ENCODE results near the gene TREML1. TPM values are rescaled to one million over a fixed set of nuclear protein-coding genes. Genes with fewer than 3 reads are reported as not detected.

TREML1 gene
- total and polyA plus RNA-seq, 9 of the 15 experiments (the other 6 are each of a cell fraction or from before 2014, with no cell fraction given), result not detected

GRCh38 chr6:41159415-41160082 is 5.4 kb upstream of the TREML1 start:
- Histone ChIP-seq H3K4me3 (no peak overlapping the region), H3K36me3 (ENCODE audit: control insufficient read depth, insufficient read depth, low read length) (no peaks in the 10 kb centered on the region), H4K20me1 (replicated peaks; ENCODE audit: control insufficient read depth, insufficient read depth, low read length) (peaks cover 7% of the 10 kb centered on the region; the same call in 1 of the 2 replicates), H2AFZ (ENCODE audit: low read depth, low read length) (no peak overlapping the region), H3K4me2 (ENCODE audit: insufficient read depth, low read length) (no peak overlapping the region), H3K79me2 (ENCODE audit: control insufficient read depth, insufficient read depth, low read length) (no peaks in the 10 kb centered on the region), H3K9ac (ENCODE audit: insufficient read depth in 1 of 2, low read depth in 2 of 2, low read length in 2 of 2) (no peak overlapping the region), H3K9me1 (ENCODE audit: control insufficient read depth, insufficient read depth, low read length) (no peaks in the 10 kb centered on the region), H3K9me3 (replicated peaks; ENCODE audit: control insufficient read depth, insufficient read depth, low read depth, low read length) (no peaks in the 10 kb centered on the region), H3K4me1 (replicated peaks in 1 of 2; ENCODE audit: control insufficient read depth in 2 of 2, insufficient read depth in 2 of 2, low read length in 2 of 2) (no peaks in the 10 kb centered on the region), H3K27ac (ENCODE audit: extremely low read depth, low read depth, low read length) (no peak overlapping the region), H3K27me3 (ENCODE audit: control insufficient read depth in 2 of 2, insufficient read depth in 2 of 2, low read length in 2 of 2) (peaks cover 18 to 60% of the 10 kb centered on the region in 2 experiments; a peak in 4 of 5 replicates)
- no peak for FAIRE-seq
- in situ Hi-C loops (cut with MboI), result no loop called here
- ATAC-seq, result no peak
- ChIA-PET CTCF (ENCODE audit: low intra/inter-chr PET ratio) (no interaction called here), POLR2A (interaction anchor here (0.7 kb wide), 3 partner anchors 9 to 89 kb away, joined by 3 to 4 read pairs (median 3); no protein-coding TSS in a partner anchor)
- TF ChIP-seq FOXJ3 (CRISPR knock-in tag; IDR thresholded peaks at IDR 0.05) (no peak), ZNF584 (CRISPR knock-in tag; IDR thresholded peaks at IDR 0.05; ENCODE audit: low read depth) (no peak), IRF2 (CRISPR knock-in tag; IDR thresholded peaks at IDR 0.05) (no peak)
- intact Hi-C loops (cut with micrococcal nuclease), result no loop called here
- 2% methylated on average over 12 of the region's 12 CpGs for WGBS (ENCODE audit: insufficient coverage, low coverage, missing lambda C conversion rate)
- no peak for DNase-seq (ENCODE audit: extremely low read depth in 1 of 4, low spot score in 3 of 4)
- BruUV-seq (replicated peaks), result no TSS peak

GRCh38 chr6:41157323-41157722 is 3.2 kb upstream of the TREML1 start:
- no peak for ATAC-seq
- peaks cover 15 to 51% of the 10 kb centered on the region in 2 experiments for H3K27me3 ChIP-seq (ENCODE audit: control insufficient read depth in 2 of 2, insufficient read depth in 2 of 2, low read length in 2 of 2)
- ChIA-PET POLR2A (interaction anchor here (2.2 kb wide), 1 partner anchor 9 kb away, joined by 6 read pairs; no protein-coding TSS in a partner anchor), CTCF (ENCODE audit: low intra/inter-chr PET ratio) (no interaction called here)
- H4K20me1 ChIP-seq (replicated peaks; ENCODE audit: control insufficient read depth, insufficient read depth, low read length), result peaks cover 7% of the 10 kb centered on the region; the same call in 1 of the 2 replicates
- no peaks in the 10 kb centered on the region for H3K79me2 ChIP-seq (ENCODE audit: control insufficient read depth, insufficient read depth, low read length)
- no peak overlapping the region for H3K9ac ChIP-seq (ENCODE audit: insufficient read depth in 1 of 2, low read depth in 2 of 2, low read length in 2 of 2)
- H3K4me3 ChIP-seq, result no peak overlapping the region
- H3K36me3 ChIP-seq (ENCODE audit: control insufficient read depth, insufficient read depth, low read length), result no peaks in the 10 kb centered on the region
- H2AFZ ChIP-seq (ENCODE audit: low read depth, low read length), result no peak overlapping the region
- no peaks in the 10 kb centered on the region for H3K4me1 ChIP-seq (replicated peaks in 1 of 2; ENCODE audit: control insufficient read depth in 2 of 2, insufficient read depth in 2 of 2, low read length in 2 of 2)
- H3K9me1 ChIP-seq (ENCODE audit: control insufficient read depth, insufficient read depth, low read length), result no peaks in the 10 kb centered on the region
- no peak for FAIRE-seq
- no peak overlapping the region for H3K27ac ChIP-seq (ENCODE audit: extremely low read depth, low read depth, low read length)
- no peaks in the 10 kb centered on the region for H3K9me3 ChIP-seq (replicated peaks; ENCODE audit: control insufficient read depth, insufficient read depth, low read depth, low read length)
- BruUV-seq (replicated peaks), result no TSS peak
- 0% methylated on average over 5 of the region's 5 CpGs for WGBS (ENCODE audit: insufficient coverage, low coverage, missing lambda C conversion rate)
- no peak overlapping the region for H3K4me2 ChIP-seq (ENCODE audit: insufficient read depth, low read length)
- intact Hi-C loops (cut with micrococcal nuclease), result no loop called here
- TF ChIP-seq HBP1 (CRISPR knock-in tag; IDR thresholded peaks at IDR 0.05) (no peak), MTA2 (IDR thresholded peaks at IDR 0.05; ENCODE audit: low read depth) (no peak), TRIM28 (IDR thresholded peaks at IDR 0.05) (no peak), MAX (CRISPR knock-in tag; IDR thresholded peaks at IDR 0.05) (no peak), NELFE (IDR thresholded peaks at IDR 0.05; ENCODE audit: insufficient read depth, insufficient read length) (no peak), FOXA3 (CRISPR knock-in tag; conservative IDR thresholded peaks at IDR 0.05 in 1 of 2, IDR thresholded peaks at IDR 0.05 in 1 of 2) (no peak), EGR1 (conservative IDR thresholded peaks at IDR 0.05) (no peak), EP400 (IDR thresholded peaks at IDR 0.05) (no peak), MYNN (IDR thresholded peaks at IDR 0.05) (no peak), MYNN (CRISPR knock-in tag; IDR thresholded peaks at IDR 0.05) (no peak)
- in situ Hi-C loops (cut with MboI), result no loop called here
- DNase-seq (ENCODE audit: extremely low read depth in 1 of 4, low spot score in 3 of 4), result no peak

All from K562 (cell line).